PC-3 (cell line): ENCODE data around the gene BORCS8. TPM values are rescaled to one million over a fixed set of nuclear protein-coding genes. Genes with fewer than 3 reads are reported as not detected.

ENCODE experiments used
- ATAC-seq: fragments of 200-7000 bp; cut with Tn5 transposase; 2 replicates; pipeline ENCODE4 v1.9.1; 2020; ENCODE audit warnings: mild to moderate bottlenecking, moderate library complexity
- BruUV-seq: library from RNA; stranded (reverse); fragments of 400-500 nt; replicated peaks from 2 replicates; lab custom pipeline; 2021; lab: Mats Ljungman, UMichigan
- CTCF ChIA-PET: fragments of 300-600 bp; sonication (Branson Sonifier 250); formaldehyde crosslinking; loops from one replicate; lab custom pipeline; 2022; ENCODE audit warnings: antibody characterized with exemption; lab: Charles Lee
- POLR2A ChIA-PET: fragments of 300-600 bp; sonication (Branson Sonifier 250); formaldehyde crosslinking; loops from one replicate; lab custom pipeline; 2022; ENCODE audit warnings: antibody characterized with exemption; ENCODE audit not compliant: unreplicated experiment; lab: Charles Lee
- DNase-seq: peaks from one replicate; pipeline ENCODE4 v3.0.0-alpha.2; 2015
- H2AFZ ChIP-seq: fragments of 300-600 bp; sonication (generic); 2 replicates; pipeline ENCODE4 v1.6.0; 2016; ENCODE audit warnings: antibody characterized with exemption, low read length
- H3F3A ChIP-seq: fragments of 300-600 bp; sonication (generic); one replicate; pipeline ENCODE4 v1.6.0; 2017; ENCODE audit warnings: antibody characterized with exemption, low read length, control low read depth, mild to moderate bottlenecking; ENCODE audit not compliant: unreplicated experiment
- H3K27ac ChIP-seq: fragments of 300-600 bp; sonication (generic); 2 replicates; pipeline ENCODE4 v1.5.1; 2016; ENCODE audit warnings: mild to moderate bottlenecking, low read length
- H3K27me3 ChIP-seq: fragments of 300-600 bp; sonication (generic); 2 replicates; pipeline ENCODE4 v1.6.1; 2016; ENCODE audit warnings: low read length, mixed read lengths
- H3K36me3 ChIP-seq: fragments of 300-600 bp; sonication (generic); 2 replicates; pipeline ENCODE4 v1.6.1; 2016; ENCODE audit warnings: low read depth, mixed run types, low read length, mixed read lengths
- H3K4me1 ChIP-seq: fragments of 300-600 bp; sonication (generic); 2 replicates; pipeline ENCODE4 v1.5.1; 2016; ENCODE audit warnings: low read length; ENCODE audit not compliant: insufficient read depth
- H3K4me2 ChIP-seq: fragments of 300-600 bp; sonication (generic); 2 replicates; pipeline ENCODE4 v1.6.0; 2016; ENCODE audit warnings: low read length
- H3K4me3 ChIP-seq: fragments of 300-600 bp; sonication (generic); 2 replicates; pipeline ENCODE4 v1.5.1; 2016; ENCODE audit warnings: mild to moderate bottlenecking, low read length, mixed read lengths
- H3K79me2 ChIP-seq: fragments of 300-600 bp; sonication (generic); 2 replicates; pipeline ENCODE4 v1.6.1; 2017; ENCODE audit warnings: low read length, mixed read lengths
- H3K9ac ChIP-seq: fragments of 300-600 bp; sonication (generic); 2 replicates; pipeline ENCODE4 v1.6.0; 2016; ENCODE audit warnings: mild to moderate bottlenecking, low read length
- H3K9me2 ChIP-seq: fragments of 300-600 bp; sonication (generic); replicated peaks from 2 replicates; pipeline ENCODE4 v1.6.1; 2016; ENCODE audit warnings: mixed run types, low read length, mixed read lengths
- H3K9me3 ChIP-seq: fragments of 300-600 bp; sonication (generic); 2 replicates; pipeline ENCODE4 v1.6.1; 2016; ENCODE audit warnings: low read length, mixed read lengths
- H4K20me1 ChIP-seq: fragments of 300-600 bp; sonication (generic); 2 replicates; pipeline ENCODE4 v1.6.1; 2016; ENCODE audit warnings: low read length, mixed read lengths
- CTCF ChIP-seq: fragments of 300-600 bp; sonication (generic); conservative IDR thresholded peaks from 2 replicates; pipeline ENCODE4 v1.5.1; 2017; ENCODE audit warnings: antibody characterized with exemption, low read depth, mild to moderate bottlenecking, low read length
- EZH2 ChIP-seq: fragments of 300-600 bp; sonication (generic); IDR thresholded peaks from one replicate; pipeline ENCODE4 v1.6.1; 2017; ENCODE audit warnings: antibody characterized with exemption, mild to moderate bottlenecking, low read length; ENCODE audit not compliant: unreplicated experiment
- EZH2phosphoT487 ChIP-seq: fragments of 300-600 bp; sonication (generic); IDR thresholded peaks from 2 replicates; pipeline ENCODE4 v1.6.1; 2018; ENCODE audit warnings: mild to moderate bottlenecking, antibody characterized with exemption, low read length, borderline replicate concordance
- intact Hi-C: fragments of 100-400 bp; cut with micrococcal nuclease; formaldehyde crosslinking; loops from 2 replicates; pipeline ENCODE4 v1.9.0; 2023
- total RNA-seq: library from RNA; depleted of rRNA; stranded (reverse); fragments of >200 nt; gene quantifications from 2 replicates; pipeline ENCODE4 v1.2.3, GENCODE V29; 2014

Gene BORCS8
- total RNA-seq, 1 experiment from 2014 or later: 33.1 TPM

- ATAC-seq (no peak), DNase-seq (no peak)
- peaks cover 8% of the 10 kb centered on the region for H3K27me3 ChIP-seq
- no peak overlapping the region for H3K27ac ChIP-seq
- peaks cover 2% of the 10 kb centered on the region for H3K4me1 ChIP-seq
- H3K9me2 ChIP-seq: no peaks in the 10 kb centered on the region
- no peak overlapping the region for H3K4me3 ChIP-seq
- H3K9me3 ChIP-seq: no peaks in the 10 kb centered on the region
- intact Hi-C loops: no loop called here
- POLR2A ChIA-PET: interaction anchor here (0.7 kb wide), 1 partner anchor 99 kb away, joined by 4 read pairs; no protein-coding TSS in a partner anchor
- H3K79me2 ChIP-seq: peaks cover 3% of the 10 kb centered on the region
- no peak overlapping the region for H3K4me2 ChIP-seq
- BruUV-seq: no TSS peak
- no peak overlapping the region for H2AFZ ChIP-seq
- no peaks in the 10 kb centered on the region for H3F3A ChIP-seq
- CTCF ChIA-PET: no interaction called here
- no peaks in the 10 kb centered on the region for H4K20me1 ChIP-seq
- no peaks in the 10 kb centered on the region for H3K36me3 ChIP-seq
- TF ChIP-seq EZH2 (no peak), CTCF (no peak), EZH2phosphoT487 (no peak)
- H3K9ac ChIP-seq: no peak overlapping the region
These were observed 16.0 kb upstream of the BORCS8 start for GRCh38 chr19:19207637-19208572.

DNA sequence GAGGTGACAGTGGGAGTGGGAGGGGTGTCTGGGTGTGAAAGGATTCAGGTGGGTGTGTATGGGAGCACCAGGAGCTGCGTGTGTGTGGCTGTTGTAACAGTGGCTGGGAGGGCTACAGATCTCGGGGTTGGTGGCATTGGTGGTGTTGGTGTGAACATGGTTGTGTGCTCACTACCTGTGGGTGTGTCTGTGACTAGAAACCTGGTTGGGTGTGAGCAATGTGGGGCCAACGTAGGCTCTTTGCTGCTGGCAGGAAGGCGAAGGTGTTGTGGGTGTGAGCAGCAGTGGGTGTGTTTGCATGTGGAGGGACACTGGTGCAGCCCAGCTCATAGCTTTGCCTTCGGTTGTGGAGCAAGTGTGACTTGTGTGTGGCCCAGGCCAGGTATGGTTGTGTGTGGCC, 15.0 kb upstream of the BORCS8 start:
- intact Hi-C loops: no loop called here
- Histone ChIP-seq H3K27me3 (peaks cover 6% of the 10 kb centered on the region), H4K20me1 (no peaks in the 10 kb centered on the region), H3K79me2 (peaks cover 12% of the 10 kb centered on the region), H3K4me1 (peaks cover 12% of the 10 kb centered on the region), H3K4me3 (no peak overlapping the region), H3K9me3 (no peaks in the 10 kb centered on the region), H3K9me2 (no peaks in the 10 kb centered on the region), H2AFZ (no peak overlapping the region), H3K36me3 (peaks cover 4% of the 10 kb centered on the region; the same call in 1 of the 2 replicates), H3K9ac (no peak overlapping the region), H3K27ac (no peak overlapping the region), H3K4me2 (no peak overlapping the region), H3F3A (no peaks in the 10 kb centered on the region)
- DNase-seq (no peak), ATAC-seq (no peak)
- TF ChIP-seq EZH2: no peak
- no peak for TF ChIP-seq CTCF
- no peak for TF ChIP-seq EZH2phosphoT487
- ChIA-PET CTCF (no interaction called here), POLR2A (no interaction called here)
- no TSS peak for BruUV-seq
